HG03575 (cell line): ENCODE results near the gene ACKR3.

Experiments used
- ATAC-seq: cut with Tn5 transposase; IDR thresholded peaks from one replicate; pipeline ENCODE4 v1.9.1; 2021; ENCODE audit not compliant: unreplicated experiment, insufficient number of reproducible peaks, low FRiP score; ENCODE audit errors: extremely low read depth

ACKR3 gene

DNA sequence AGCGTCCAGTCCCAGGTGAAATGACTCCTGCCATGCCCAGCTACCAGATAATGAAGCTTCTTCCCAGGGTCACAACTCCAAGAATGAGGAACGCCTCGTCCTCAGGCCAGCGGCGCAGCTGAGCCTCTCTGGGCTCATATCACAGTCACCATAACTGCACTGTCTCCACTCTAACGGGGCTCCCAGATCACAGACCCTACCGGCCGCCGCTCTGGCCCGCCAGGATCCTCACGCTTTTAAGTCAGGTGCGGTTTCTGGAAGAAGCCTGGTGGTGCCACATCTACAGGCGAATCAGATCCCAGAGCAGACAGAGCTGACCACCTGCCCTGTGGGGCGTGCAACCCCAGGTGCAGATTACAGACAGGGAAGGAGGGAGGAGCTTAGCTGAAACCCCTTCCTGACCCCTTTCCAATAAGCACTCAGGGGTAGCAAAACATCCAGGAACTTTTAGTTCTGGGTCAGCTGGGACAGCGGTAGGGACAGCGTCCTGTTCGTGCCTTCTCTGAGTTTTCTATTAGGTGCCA, 3.7 kb upstream of the ACKR3 start:
- no peak for ATAC-seq

DNA sequence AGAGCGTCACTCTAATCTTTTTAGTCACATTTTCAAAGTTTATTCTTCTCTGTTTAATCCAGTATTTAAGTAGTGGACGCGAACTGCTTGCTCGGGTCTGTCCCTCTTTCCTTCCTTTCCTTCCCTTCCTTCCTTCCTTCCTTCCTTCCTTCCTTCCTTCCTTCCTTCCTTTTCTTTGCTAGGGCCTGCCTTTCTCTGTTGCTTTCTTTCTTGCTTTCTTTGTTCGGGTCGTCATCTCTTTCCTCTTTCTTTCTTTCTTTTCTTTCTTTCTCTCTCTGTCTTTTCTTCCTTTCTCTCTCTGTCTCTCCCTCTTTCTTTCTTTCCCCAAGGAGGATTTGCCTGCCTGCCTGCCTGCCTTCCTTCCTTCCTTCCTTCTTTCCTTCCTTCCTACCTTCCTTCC, 3.0 kb upstream of the ACKR3 start:
- no peak for ATAC-seq

- ATAC-seq: no peak
These were observed 1.3 kb upstream of the ACKR3 start for GRCh38 chr2:236568068-236568921.

DNA sequence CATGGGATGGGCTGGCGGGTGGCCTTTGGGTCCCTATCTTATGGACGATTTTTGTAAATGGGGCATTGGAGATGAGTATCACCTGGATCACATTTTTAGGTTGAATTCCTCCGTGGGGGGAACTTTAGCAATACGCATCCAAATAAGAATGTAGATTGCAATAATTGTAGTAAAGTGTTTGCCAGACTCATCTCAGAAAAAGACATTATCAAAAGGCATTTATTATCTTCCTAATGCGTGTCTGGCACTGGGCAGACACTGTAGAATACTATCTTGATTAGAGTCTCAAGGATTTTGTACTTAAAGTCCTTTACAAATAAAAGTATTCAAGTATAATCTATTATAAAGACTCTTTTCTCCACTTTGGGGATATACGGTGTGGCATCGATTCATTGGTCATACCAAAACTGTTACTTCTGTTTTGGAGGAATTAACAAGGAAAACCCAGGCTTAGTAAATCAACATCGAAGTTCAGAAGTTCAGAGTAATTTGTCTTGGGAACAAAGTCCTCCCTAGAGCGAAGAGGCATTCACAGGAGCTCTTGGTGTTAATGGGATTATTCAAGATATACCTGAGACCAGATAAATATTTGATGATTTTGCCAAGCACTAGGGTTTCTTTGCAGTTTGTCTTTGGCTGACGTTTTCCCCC, 578 bp upstream of the ACKR3 start:
- ATAC-seq: no peak

- no peak for ATAC-seq
These were observed 650 bp downstream of the ACKR3 start for GRCh38 chr2:236570081-236570868.

- no peak for ATAC-seq
These were observed 1.5 kb downstream of the ACKR3 start for GRCh38 chr2:236571145-236571544.

DNA sequence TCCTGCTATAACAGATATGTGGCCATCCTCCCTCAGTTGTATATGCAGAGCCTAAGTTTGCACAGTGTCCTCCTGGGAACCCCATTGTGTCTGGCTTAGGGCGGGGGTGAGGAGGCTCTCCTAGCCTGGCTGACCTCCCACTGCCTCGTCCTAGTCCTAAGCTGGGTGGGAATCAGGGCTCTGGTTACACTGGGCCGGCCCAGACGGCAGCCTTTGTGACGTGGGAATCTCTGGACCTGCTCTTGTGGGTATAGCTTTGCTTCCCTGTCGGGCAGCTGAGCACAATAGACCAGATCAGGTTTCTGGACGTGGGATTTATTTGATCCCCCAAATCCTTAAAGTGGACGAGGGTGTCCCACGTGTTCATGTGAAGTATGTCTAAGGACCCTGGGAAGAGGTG, 2.9 kb downstream of the ACKR3 start:
- no peak for ATAC-seq

GRCh38 chr2:236573066-236573929, 3.7 kb downstream of the ACKR3 start:
- no peak for ATAC-seq

- no peak for ATAC-seq
These were observed 4.4 kb downstream of the ACKR3 start for GRCh38 chr2:236574000-236574399.

DNA sequence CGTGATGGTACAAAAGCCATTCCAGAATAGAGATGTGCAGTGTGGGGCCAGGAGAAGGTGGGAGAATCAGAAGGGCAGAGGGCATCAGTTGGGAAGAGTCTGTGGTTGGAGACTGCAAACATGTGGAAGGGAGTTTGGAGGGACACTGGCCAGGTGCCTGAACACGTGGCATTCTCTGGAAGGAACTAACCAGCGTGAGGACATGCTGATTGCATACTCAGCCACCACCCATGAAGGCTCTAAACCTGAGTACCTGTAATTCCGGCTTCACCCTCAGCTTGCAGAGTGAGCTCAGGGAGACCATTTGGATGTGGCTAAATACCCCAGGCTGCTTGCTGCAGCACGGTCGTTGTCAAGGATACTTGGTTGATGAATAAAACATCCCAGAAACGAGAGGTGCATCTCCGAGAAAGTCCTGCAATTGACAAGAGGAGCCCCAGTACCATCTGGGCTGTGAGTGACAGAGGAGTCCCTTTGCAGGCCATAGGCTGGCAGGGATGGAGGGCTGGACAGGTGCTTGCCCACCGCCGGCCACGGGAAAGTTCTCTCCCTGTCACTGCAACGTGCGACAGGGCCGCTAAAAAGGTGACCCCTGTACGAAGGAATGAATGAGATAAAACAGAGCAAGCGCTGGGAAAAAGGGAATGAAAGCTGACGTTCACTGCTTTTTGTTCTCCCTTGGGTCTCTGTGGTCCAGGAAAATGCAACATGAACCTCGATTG, 5.0 kb downstream of the ACKR3 start:
- ATAC-seq: no peak

- no peak for ATAC-seq
These were observed 5.9 kb downstream of the ACKR3 start for GRCh38 chr2:236575510-236575909.

- no peak for ATAC-seq
These were observed 6.5 kb downstream of the ACKR3 start for GRCh38 chr2:236576087-236576486.

DNA sequence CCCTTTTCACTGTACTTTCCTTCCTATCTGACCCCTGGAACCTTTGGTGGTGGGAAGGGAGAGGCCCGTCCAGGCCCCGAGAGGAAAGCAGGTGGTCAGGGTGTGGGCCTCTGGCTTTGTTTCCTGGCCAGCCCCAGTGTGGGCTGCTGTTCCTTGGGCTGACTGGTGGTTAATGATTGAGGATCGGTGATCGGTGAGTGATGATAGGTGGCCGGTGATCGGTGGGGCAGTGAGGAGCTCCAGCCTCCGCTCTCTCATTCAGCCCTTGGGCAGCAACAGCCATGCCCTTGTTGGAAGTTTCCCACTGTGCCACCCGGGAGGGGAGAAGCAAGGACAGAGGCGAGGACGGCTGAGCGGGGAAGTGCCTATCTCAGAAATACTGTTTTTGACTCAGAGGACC, 7.3 kb downstream of the ACKR3 start:
- ATAC-seq: no peak

GRCh38 chr2:236577481-236578410, 8.1 kb downstream of the ACKR3 start:
- no peak for ATAC-seq

DNA sequence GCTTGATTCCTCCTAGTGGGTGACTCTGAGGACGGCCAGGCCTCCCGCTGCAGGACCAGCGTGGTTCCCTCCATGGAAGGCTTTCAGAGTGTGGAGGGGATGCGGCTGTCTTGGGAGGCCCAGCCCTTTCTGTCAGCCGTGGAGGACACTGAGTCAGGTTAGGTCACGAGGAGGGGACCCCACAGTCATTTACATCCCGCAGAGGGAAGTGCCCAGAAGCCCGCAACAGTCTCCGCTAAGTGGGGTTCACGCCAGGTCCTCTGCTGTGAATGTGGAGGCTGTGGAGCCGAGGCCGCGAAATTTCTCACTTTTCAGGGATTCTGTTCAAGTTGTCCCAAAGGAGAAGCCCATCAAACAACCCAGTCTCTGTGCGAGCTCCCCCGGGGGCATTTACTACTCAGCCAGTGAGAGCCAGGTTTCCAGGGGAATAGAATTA, 8.8 kb downstream of the ACKR3 start:
- no peak for ATAC-seq

DNA sequence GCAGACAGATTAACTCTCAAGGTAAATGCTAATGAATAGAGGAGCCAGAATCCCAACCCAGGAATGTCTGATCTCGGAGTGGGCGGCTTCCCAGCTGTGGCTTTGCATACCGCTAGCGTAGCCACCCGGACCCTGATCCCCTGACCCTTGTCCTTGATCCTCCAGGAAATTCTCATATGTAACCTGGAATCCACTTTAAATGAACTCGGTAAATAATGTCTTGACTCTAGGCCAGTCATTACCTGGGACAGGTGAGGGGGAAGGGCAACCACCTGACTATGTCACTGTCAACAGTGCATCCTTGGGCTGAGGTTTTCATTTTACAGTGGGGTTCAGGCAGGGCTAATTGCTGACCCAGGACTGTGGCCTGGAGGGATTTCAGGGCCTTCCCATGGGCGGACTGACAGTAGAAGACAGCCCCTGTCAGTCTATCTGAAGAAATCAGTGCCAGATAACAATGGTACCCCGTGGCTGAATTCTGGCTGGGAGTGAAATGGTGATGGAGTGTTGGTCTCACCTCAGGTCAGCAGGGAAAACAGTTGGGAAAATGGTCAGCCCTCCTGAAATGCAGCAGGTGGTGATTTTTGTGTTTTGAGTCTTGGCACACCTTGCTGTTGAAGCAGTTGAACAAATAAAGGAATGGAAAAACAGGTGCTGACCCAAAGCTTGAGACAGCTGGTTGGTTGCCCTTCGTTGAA, 9.6 kb downstream of the ACKR3 start:
- ATAC-seq: no peak
